Measurements from ENCODE around the gene GTF3C5. TPM values are rescaled to one million over a fixed set of nuclear protein-coding genes. Genes with fewer than 3 reads are reported as not detected.
A peak's percentile ranks its signal among the peaks of the same experiment; 100 is the strongest.

GTF3C5 gene
- polyA plus RNA-seq, 1 experiment = 36.4 TPM

DNA sequence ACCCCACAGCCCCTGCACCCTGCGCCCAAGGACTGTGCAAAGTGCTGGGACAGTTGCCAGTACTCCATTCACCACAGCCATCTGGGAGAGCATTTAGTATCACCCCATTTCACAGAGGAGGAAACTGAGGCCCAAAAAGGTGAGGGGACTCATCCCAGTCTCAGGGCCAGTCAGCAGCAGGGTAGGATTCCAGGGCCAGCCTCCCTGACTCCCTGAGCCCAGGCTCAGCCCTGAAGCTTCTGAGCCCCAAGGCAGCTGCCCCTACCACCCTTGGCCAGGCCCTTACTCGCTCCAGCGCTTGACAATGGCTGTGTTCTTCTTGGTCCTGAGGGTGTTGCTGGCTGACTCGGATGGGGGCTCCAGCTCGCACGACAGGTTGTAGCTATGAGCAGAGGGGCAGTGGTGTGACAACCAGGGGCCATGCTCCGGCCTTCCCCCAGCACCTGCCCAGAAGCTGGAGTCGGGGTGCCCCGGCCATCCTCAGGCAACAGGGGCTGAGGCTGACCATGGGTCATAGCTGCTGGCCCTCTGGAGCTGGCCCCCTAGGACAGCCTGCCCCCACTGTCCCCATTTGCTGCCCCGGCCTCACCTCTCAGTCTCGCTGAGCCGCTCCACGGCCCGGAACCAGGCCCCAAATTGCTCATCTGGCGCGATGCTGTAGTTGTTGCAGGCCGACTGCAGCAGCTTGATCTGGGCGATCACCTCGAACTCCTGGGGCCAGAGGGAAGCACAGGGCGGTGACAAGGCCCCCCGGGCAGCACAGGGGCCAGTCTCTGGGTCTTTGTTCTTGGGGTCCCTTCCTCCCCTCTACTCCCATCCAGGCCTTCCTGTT is 71.6 kb downstream of the GTF3C5 start:
- DNase-seq (ENCODE audit: low read depth, low spot score) = no peak
- TF ChIP-seq, protein P1, sequence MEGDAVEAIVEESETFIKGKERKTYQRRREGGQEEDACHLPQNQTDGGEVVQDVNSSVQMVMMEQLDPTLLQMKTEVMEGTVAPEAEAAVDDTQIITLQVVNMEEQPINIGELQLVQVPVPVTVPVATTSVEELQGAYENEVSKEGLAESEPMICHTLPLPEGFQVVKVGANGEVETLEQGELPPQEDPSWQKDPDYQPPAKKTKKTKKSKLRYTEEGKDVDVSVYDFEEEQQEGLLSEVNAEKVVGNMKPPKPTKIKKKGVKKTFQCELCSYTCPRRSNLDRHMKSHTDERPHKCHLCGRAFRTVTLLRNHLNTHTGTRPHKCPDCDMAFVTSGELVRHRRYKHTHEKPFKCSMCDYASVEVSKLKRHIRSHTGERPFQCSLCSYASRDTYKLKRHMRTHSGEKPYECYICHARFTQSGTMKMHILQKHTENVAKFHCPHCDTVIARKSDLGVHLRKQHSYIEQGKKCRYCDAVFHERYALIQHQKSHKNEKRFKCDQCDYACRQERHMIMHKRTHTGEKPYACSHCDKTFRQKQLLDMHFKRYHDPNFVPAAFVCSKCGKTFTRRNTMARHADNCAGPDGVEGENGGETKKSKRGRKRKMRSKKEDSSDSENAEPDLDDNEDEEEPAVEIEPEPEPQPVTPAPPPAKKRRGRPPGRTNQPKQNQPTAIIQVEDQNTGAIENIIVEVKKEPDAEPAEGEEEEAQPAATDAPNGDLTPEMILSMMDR (IDR thresholded peaks at IDR 0.05; ENCODE audit: low read depth, low read length) = no peak
- ChIA-PET CTCF (interaction anchor here (0.7 to 15.9 kb wide), 15 partner anchors 8 to 80 kb away, joined by 3 to 264 read pairs (median 6); no protein-coding TSS in a partner anchor), POLR2A (interaction anchor here (0.7 to 0.8 kb wide), 3 partner anchors 13 to 72 kb away, joined by 3 to 4 read pairs (median 3); partner anchors contain the start of gene GTF3C5)
- Histone ChIP-seq H3K9me3 (ENCODE audit: control insufficient read depth, insufficient read depth, low read length) (peaks cover 6% of the 10 kb centered on the region; the same call in 1 of the 2 replicates), H3K4me3 (ENCODE audit: low read depth, low read length) (no peak overlapping the region), H3K27ac (ENCODE audit: low read depth, low read length) (no peak overlapping the region), H3K27me3 (ENCODE audit: control insufficient read depth, insufficient read depth, low read length) (no peaks in the 10 kb centered on the region)

DNA sequence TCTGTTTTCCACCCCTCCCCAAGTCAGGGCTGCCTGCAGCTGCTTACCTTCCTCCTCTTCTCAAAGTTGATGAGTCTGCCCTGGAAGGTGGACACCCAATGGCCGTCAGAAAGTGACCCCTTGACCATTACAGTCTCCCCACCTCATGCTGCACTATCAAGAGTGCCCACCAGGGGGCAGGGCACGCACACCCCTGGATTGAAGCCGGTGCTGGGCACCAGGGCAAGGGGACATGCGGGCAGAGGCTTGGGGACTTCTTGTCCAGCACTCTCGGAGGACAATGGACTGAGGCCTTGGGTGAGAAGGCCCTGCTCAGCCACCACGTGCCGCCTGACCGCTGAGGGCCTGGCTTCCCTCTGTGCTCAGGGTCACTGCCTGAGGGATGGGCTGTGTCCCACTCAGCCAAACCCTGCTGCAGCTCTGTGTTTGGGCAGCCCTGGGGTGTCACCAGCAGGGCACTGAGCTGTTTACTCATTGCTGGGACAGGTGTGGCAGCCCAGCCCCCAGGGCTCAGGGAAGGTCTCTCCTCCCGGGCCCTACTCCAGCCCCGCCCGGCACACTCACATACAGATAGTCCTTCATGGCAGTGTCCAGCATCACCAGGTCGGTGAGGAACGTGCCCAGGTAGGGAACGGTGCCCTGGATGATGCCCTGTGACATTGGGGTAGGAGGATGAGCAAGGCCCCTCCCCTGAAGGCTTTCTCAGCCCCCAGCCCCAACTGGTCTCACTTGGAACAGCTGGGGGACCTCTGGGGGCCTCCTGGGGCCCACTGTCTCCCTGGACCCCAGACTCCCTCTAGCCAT is 72.6 kb downstream of the GTF3C5 start:
- Histone ChIP-seq H3K4me3 (ENCODE audit: low read depth, low read length) (no peak overlapping the region), H3K9me3 (ENCODE audit: control insufficient read depth, insufficient read depth, low read length) (peaks cover under 1% of the 10 kb centered on the region; the same call in 1 of the 2 replicates), H3K27ac (ENCODE audit: low read depth, low read length) (no peak overlapping the region), H3K27me3 (ENCODE audit: control insufficient read depth, insufficient read depth, low read length) (no peaks in the 10 kb centered on the region)
- TF ChIP-seq, protein P1 (IDR thresholded peaks at IDR 0.05; ENCODE audit: low read depth, low read length) = peak; percentile 97
- DNase-seq (ENCODE audit: low read depth, low spot score) = no peak
- POLR2A ChIA-PET = interaction anchor here (0.8 kb wide), 1 partner anchor 12 kb away, joined by 3 read pairs; no protein-coding TSS in a partner anchor
- CTCF ChIA-PET = interaction anchor here (0.6 to 15.9 kb wide), 16 partner anchors 9 to 81 kb away, joined by 3 to 264 read pairs (median 6); no protein-coding TSS in a partner anchor

DNA sequence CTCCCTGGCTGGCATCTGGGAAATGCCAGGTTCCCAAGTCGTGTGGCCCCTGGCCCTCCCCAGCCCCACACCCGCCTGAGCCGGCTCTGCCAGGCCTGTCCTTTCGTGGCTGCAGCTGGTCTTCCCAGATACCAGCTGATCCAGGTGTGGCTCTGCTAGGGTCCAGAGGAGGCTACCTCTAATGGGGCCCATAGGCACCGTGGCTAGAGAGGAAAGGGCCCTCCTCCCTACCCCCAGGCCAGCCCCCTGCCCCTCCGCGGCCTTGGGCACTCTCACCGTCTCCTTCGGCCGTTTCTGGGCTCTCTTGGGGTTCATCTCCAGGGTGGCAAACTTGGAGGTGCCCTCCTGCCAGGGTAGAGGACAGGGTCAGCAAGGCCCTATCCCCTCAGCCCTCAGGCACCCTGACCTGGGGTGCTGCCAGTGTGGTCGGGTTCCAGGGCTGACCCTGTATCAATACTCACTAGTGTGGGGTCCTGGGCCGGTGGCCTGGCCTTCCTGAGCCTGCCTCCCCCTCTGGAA is 73.2 kb downstream of the GTF3C5 start:
- CTCF ChIA-PET = interaction anchor here (1.0 to 15.9 kb wide), 6 partner anchors 10 to 77 kb away, joined by 3 to 264 read pairs (median 12); no protein-coding TSS in a partner anchor
- H3K9me3 ChIP-seq (ENCODE audit: control insufficient read depth, insufficient read depth, low read length) = no peaks in the 10 kb centered on the region; the same call in 1 of the 2 replicates
- H3K27me3 ChIP-seq (ENCODE audit: control insufficient read depth, insufficient read depth, low read length) = no peaks in the 10 kb centered on the region
- no peak overlapping the region for H3K27ac ChIP-seq (ENCODE audit: low read depth, low read length)
- POLR2A ChIA-PET = no interaction called here
- TF ChIP-seq, protein P1 (IDR thresholded peaks at IDR 0.05; ENCODE audit: low read depth, low read length) = no peak
- DNase-seq (ENCODE audit: low read depth, low spot score) = no peak
- no peak overlapping the region for H3K4me3 ChIP-seq (ENCODE audit: low read depth, low read length)

DNA sequence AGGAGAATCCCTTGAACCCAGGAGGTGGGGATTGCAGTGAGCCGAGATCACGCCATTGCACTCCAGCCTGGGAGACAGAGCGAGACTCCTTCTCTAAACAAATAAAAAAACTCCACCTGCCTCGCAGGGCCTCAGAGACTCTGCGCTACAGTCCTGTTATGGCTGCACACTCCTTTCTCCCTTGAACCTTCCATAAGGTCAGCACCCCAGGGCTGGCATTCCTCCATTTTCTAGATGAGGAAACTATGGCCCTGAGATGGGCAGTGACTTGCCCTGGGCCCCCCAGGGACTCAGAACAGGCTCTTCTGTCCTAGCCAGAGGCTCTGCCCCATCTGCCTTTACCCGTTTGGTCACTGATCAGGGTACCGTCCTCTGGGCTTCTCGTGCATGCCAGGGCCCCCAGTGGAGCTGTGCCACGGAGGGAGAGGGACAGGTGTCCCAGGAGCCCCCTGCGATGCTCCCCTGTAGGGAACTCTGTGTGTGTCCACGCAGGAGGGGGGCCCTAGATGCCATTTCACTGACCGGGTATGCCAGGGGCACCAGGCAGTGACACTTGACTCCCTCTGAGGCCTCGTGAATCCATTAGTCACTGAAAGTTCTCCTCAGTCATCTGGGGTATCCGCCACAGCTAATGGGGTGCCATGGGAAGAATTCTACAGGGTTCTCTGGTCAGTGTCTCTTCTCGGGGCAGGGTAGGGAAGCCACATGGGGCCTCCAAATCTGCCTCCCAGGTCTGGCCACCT is 74.1 kb downstream of the GTF3C5 start:
- TF ChIP-seq, protein P1 (IDR thresholded peaks at IDR 0.05; ENCODE audit: low read depth, low read length) = no peak
- Histone ChIP-seq H3K4me3 (ENCODE audit: low read depth, low read length) (no peak overlapping the region), H3K9me3 (ENCODE audit: control insufficient read depth, insufficient read depth, low read length) (no peaks in the 10 kb centered on the region; the same call in 1 of the 2 replicates), H3K27me3 (ENCODE audit: control insufficient read depth, insufficient read depth, low read length) (no peaks in the 10 kb centered on the region), H3K27ac (ENCODE audit: low read depth, low read length) (no peak overlapping the region)
- POLR2A ChIA-PET = no interaction called here
- DNase-seq (ENCODE audit: low read depth, low spot score) = no peak
- CTCF ChIA-PET = interaction anchor here (15.9 kb wide), 1 partner anchor 41 kb away, joined by 264 read pairs; no protein-coding TSS in a partner anchor
